Measurements from ENCODE around the gene EFTUD2.
A peak's percentile ranks its signal among the peaks of the same experiment; 100 is the strongest.

Gene EFTUD2

GRCh38 chr17:44918006-44918405, 18.8 kb upstream of the EFTUD2 start:
- no peaks in the 10 kb centered on the region for H3K36me3 ChIP-seq (ENCODE audit: control insufficient read depth in 5 of 5, insufficient read depth in 5 of 5, low read length in 5 of 5)
- H3K4me3 ChIP-seq (ENCODE audit: low read depth in 1 of 5, low read length in 5 of 5), result no peak overlapping the region
- H3K27ac ChIP-seq (ENCODE audit: low read depth, low read length), result no peak overlapping the region
- H3K4me1 ChIP-seq (ENCODE audit: control insufficient read depth in 5 of 5, insufficient read depth in 5 of 5, low read length in 5 of 5), result peaks cover 0 to 40% (median 24%) of the 10 kb centered on the region in 5 donors
- H3K9me3 ChIP-seq (ENCODE audit: control insufficient read depth in 5 of 5, low read length in 5 of 5), result no peaks in the 10 kb centered on the region
- H3K9ac ChIP-seq (ENCODE audit: low read length in 5 of 5), result no peak overlapping the region
- H3K27me3 ChIP-seq (ENCODE audit: control insufficient read depth in 5 of 5, insufficient read depth in 4 of 5, low read length in 5 of 5), result peaks cover 0 to 6% (median 0%) of the 10 kb centered on the region in 5 donors

DNA sequence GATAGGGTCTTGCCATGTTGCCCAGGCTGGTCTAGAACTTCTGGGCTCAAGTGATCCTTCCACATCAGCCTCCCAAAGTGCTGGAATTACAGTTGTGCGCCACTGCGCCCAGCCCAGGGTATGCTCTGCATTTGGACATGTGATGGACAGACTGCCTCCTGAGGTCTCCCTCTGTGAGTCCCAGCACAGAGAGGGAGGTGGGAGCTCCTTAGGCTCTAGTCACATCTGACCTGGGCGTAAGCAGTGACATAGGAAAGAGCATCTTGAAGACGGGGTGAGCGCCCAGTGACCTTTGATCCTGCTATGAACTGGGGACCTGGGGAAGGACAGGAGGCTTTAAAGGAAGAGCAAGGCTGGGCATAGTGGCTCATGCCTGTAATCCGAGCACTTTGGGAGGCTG, 18.2 kb upstream of the EFTUD2 start:
- no peaks in the 10 kb centered on the region for H3K9me3 ChIP-seq (ENCODE audit: control insufficient read depth in 5 of 5, low read length in 5 of 5)
- no peak overlapping the region for H3K4me3 ChIP-seq (ENCODE audit: low read depth in 1 of 5, low read length in 5 of 5)
- peaks cover 0 to 7% (median 4%) of the 10 kb centered on the region in 5 donors for H3K27me3 ChIP-seq (ENCODE audit: control insufficient read depth in 5 of 5, insufficient read depth in 4 of 5, low read length in 5 of 5)
- no peak overlapping the region for H3K27ac ChIP-seq (ENCODE audit: low read depth, low read length)
- H3K9ac ChIP-seq (ENCODE audit: low read length in 5 of 5), result no peak overlapping the region
- H3K36me3 ChIP-seq (ENCODE audit: control insufficient read depth in 5 of 5, insufficient read depth in 5 of 5, low read length in 5 of 5), result no peaks in the 10 kb centered on the region
- H3K4me1 ChIP-seq (ENCODE audit: control insufficient read depth in 5 of 5, insufficient read depth in 5 of 5, low read length in 5 of 5), result peaks cover 0 to 40% (median 24%) of the 10 kb centered on the region in 5 donors

GRCh38 chr17:44916781-44917241, 17.6 kb upstream of the EFTUD2 start:
- Histone ChIP-seq H3K27ac (ENCODE audit: low read depth, low read length) (peak overlapping the region; percentile 44), H3K4me1 (ENCODE audit: control insufficient read depth in 5 of 5, insufficient read depth in 5 of 5, low read length in 5 of 5) (peaks cover 0 to 40% (median 25%) of the 10 kb centered on the region in 5 donors), H3K9ac (ENCODE audit: low read length in 5 of 5) (peak overlapping the region in 1 of 5 donors; percentile 65), H3K27me3 (ENCODE audit: control insufficient read depth in 5 of 5, insufficient read depth in 4 of 5, low read length in 5 of 5) (peaks cover 0 to 9% (median 4%) of the 10 kb centered on the region in 5 donors), H3K9me3 (ENCODE audit: control insufficient read depth in 5 of 5, low read length in 5 of 5) (no peaks in the 10 kb centered on the region), H3K4me3 (ENCODE audit: low read depth in 1 of 5, low read length in 5 of 5) (no peak overlapping the region), H3K36me3 (ENCODE audit: control insufficient read depth in 5 of 5, insufficient read depth in 5 of 5, low read length in 5 of 5) (no peaks in the 10 kb centered on the region)

DNA sequence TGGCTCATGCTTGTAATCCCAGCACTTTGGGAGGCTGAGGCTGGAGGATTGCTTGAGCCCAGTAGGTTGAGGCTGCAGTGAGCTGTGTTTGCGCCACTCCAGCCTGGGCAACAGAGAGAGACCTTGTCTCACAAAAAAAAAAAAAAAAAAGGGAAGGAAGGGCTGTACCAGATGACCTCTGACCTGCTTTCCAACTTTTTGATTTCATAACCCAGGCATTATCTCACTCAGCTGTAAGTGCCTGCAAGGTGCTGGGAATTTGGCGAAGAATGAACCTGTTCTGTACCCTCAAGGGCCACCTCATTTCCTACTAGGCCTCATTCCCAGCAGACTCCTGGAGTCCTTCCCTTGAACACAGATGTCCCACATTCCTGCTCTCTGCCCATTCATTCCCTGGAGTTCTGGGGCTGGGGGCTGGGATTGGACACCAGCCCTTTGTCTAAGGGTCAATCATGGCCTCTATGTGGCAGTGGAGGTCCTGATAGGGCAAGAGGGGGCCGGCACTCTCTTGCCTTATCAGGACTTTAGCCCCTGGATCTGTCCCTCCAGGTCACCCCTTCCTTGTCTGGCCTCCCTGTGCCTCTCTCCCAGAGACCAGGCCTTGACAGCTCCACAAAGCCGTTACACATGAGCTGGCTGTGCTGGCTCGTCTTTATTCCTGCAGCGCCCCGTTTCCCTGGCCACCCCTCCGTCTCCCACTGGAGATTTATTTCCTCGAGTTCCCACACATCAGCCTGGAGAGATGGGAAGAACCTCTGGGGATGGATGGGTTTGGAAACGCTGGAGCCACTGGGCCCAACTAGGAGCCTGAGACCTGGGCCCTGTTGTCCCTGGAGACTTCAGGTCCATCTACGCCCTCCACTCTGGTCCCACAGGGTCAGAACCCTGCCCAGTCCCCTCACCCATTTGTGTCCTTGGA, 16.9 kb upstream of the EFTUD2 start:
- Histone ChIP-seq H3K4me1 (ENCODE audit: control insufficient read depth in 5 of 5, insufficient read depth in 5 of 5, low read length in 5 of 5) (peaks cover 0 to 42% (median 32%) of the 10 kb centered on the region in 5 donors), H3K36me3 (ENCODE audit: control insufficient read depth in 5 of 5, insufficient read depth in 5 of 5, low read length in 5 of 5) (no peaks in the 10 kb centered on the region), H3K27me3 (ENCODE audit: control insufficient read depth in 5 of 5, insufficient read depth in 4 of 5, low read length in 5 of 5) (peaks cover 0 to 16% (median 7%) of the 10 kb centered on the region in 5 donors), H3K27ac (ENCODE audit: low read depth, low read length) (peak overlapping the region; percentile 44), H3K9me3 (ENCODE audit: control insufficient read depth in 5 of 5, low read length in 5 of 5) (no peaks in the 10 kb centered on the region), H3K4me3 (ENCODE audit: low read depth in 1 of 5, low read length in 5 of 5) (no peak overlapping the region), H3K9ac (ENCODE audit: low read length in 5 of 5) (peak overlapping the region in 3 of 5 donors; percentile 15 to 65 (median 34))

DNA sequence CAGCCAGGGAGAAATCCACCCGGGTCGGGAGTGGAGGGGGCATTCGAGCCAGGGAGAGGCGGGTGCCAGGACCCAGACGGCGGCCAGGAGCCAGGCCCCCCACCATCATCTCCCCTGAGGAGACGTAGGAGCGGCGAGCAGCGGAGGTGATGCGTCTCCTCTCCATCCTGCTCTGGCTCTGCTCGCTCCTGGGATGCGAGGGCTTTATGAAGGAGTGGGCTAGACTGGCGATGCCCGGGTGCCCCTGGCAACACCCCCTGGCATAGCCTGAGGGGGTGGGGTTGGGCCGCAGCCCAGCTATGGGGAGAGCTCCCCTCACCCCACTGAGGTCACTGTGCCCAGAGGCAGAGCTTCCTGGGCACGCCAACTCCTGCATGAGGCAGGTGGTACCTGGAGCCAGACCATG, 16.1 kb upstream of the EFTUD2 start, which contains the start of gene GFAP:
Gene GFAP, minus strand, starts transcription at position 180 of the 406 bp plus-strand sequence. Its CDS starts 14 bp downstream, at position 166.
- Histone ChIP-seq H3K27ac (ENCODE audit: low read depth, low read length) (peak within 1 kb of the TSS; percentile 44), H3K4me1 (ENCODE audit: control insufficient read depth in 5 of 5, insufficient read depth in 5 of 5, low read length in 5 of 5) (peaks cover 2 to 49% (median 38%) of the 10 kb centered on the region in 5 donors), H3K9ac (ENCODE audit: low read length in 5 of 5) (peak within 1 kb of the TSS in 3 of 5 donors; percentile 15 to 65 (median 34)), H3K9me3 (ENCODE audit: control insufficient read depth in 5 of 5, low read length in 5 of 5) (no peaks in the 10 kb centered on the region), H3K27me3 (ENCODE audit: control insufficient read depth in 5 of 5, insufficient read depth in 4 of 5, low read length in 5 of 5) (peaks cover 0 to 17% (median 7%) of the 10 kb centered on the region in 5 donors), H3K4me3 (ENCODE audit: low read depth in 1 of 5, low read length in 5 of 5) (no peak within 1 kb of the TSS), H3K36me3 (ENCODE audit: control insufficient read depth in 5 of 5, insufficient read depth in 5 of 5, low read length in 5 of 5) (no peaks in the 10 kb centered on the region)

- no peak overlapping the region for H3K27ac ChIP-seq (ENCODE audit: low read depth, low read length)
- H3K36me3 ChIP-seq (ENCODE audit: control insufficient read depth in 5 of 5, insufficient read depth in 5 of 5, low read length in 5 of 5), result no peaks in the 10 kb centered on the region
- no peaks in the 10 kb centered on the region for H3K9me3 ChIP-seq (ENCODE audit: control insufficient read depth in 5 of 5, low read length in 5 of 5)
- H3K9ac ChIP-seq (ENCODE audit: low read length in 5 of 5), result no peak overlapping the region
- H3K4me1 ChIP-seq (ENCODE audit: control insufficient read depth in 5 of 5, insufficient read depth in 5 of 5, low read length in 5 of 5), result peaks cover 2 to 53% (median 38%) of the 10 kb centered on the region in 5 donors
- no peak overlapping the region for H3K4me3 ChIP-seq (ENCODE audit: low read depth in 1 of 5, low read length in 5 of 5)
- peaks cover 0 to 17% (median 7%) of the 10 kb centered on the region in 5 donors for H3K27me3 ChIP-seq (ENCODE audit: control insufficient read depth in 5 of 5, insufficient read depth in 4 of 5, low read length in 5 of 5)
Observed at GRCh38 chr17:44914698-44915271, 15.5 kb upstream of the EFTUD2 start.

DNA sequence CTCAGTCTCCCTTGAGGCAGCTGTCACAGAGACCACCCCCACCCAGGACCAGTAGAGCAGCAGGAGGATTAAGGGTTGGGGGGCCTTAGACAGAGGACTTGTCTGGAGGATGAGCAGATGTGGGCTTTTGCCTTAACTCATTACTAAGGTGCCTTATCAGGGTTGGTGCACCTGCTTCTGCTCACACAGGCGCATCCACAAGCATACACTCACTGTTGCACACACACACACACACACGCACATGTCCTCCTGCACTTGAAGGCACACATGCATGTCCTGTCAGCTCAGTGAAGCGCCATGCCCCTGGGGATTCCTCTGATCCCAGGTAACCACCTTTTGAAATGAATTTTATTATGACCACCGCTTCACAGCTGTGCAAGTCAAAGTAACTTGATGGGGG, 14.9 kb upstream of the EFTUD2 start:
- H3K9me3 ChIP-seq (ENCODE audit: control insufficient read depth in 5 of 5, low read length in 5 of 5), result no peaks in the 10 kb centered on the region
- no peak overlapping the region for H3K4me3 ChIP-seq (ENCODE audit: low read depth in 1 of 5, low read length in 5 of 5)
- H3K9ac ChIP-seq (ENCODE audit: low read length in 5 of 5), result no peak overlapping the region

DNA sequence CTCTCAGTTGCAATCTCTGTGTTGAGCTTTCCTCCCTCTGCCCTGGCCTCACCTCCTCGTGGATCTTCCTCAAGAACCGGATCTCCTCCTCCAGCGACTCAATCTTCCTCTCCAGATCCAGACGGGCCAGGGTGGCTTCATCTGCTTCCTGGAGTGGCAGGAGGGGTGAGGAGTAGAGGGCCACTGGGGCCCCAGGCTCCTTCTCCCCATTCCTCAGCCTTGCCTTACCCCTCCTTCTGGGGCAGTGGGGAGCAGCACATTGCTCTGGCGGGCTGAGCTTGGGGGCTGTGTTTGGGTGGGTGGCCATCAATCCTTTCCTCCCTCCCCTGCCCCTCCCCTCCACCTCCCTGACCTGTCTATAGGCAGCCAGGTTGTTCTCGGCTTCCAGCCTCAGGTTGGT, 14.4 kb upstream of the EFTUD2 start:
- Histone ChIP-seq H3K27ac (ENCODE audit: low read depth, low read length) (no peak overlapping the region), H3K4me1 (ENCODE audit: control insufficient read depth in 5 of 5, insufficient read depth in 5 of 5, low read length in 5 of 5) (peaks cover 2 to 51% (median 37%) of the 10 kb centered on the region in 5 donors), H3K9me3 (ENCODE audit: control insufficient read depth in 5 of 5, low read length in 5 of 5) (no peaks in the 10 kb centered on the region), H3K4me3 (ENCODE audit: low read depth in 1 of 5, low read length in 5 of 5) (no peak overlapping the region), H3K36me3 (ENCODE audit: control insufficient read depth in 5 of 5, insufficient read depth in 5 of 5, low read length in 5 of 5) (no peaks in the 10 kb centered on the region), H3K27me3 (ENCODE audit: control insufficient read depth in 5 of 5, insufficient read depth in 4 of 5, low read length in 5 of 5) (peaks cover 0 to 17% (median 7%) of the 10 kb centered on the region in 5 donors), H3K9ac (ENCODE audit: low read length in 5 of 5) (no peak overlapping the region)

More for the DNA sequence above, 14.9 kb upstream of the EFTUD2 start:
- Histone ChIP-seq H3K27me3 (ENCODE audit: control insufficient read depth in 5 of 5, insufficient read depth in 4 of 5, low read length in 5 of 5) (peaks cover 0 to 17% (median 7%) of the 10 kb centered on the region in 5 donors), H3K27ac (ENCODE audit: low read depth, low read length) (no peak overlapping the region), H3K36me3 (ENCODE audit: control insufficient read depth in 5 of 5, insufficient read depth in 5 of 5, low read length in 5 of 5) (no peaks in the 10 kb centered on the region), H3K4me1 (ENCODE audit: control insufficient read depth in 5 of 5, insufficient read depth in 5 of 5, low read length in 5 of 5) (peaks cover 2 to 51% (median 37%) of the 10 kb centered on the region in 5 donors)

GRCh38 chr17:44912763-44913544, 13.7 kb upstream of the EFTUD2 start:
- Histone ChIP-seq H3K27ac (ENCODE audit: low read depth, low read length) (no peak overlapping the region), H3K4me3 (ENCODE audit: low read depth in 1 of 5, low read length in 5 of 5) (no peak overlapping the region), H3K9me3 (ENCODE audit: control insufficient read depth in 5 of 5, low read length in 5 of 5) (no peaks in the 10 kb centered on the region), H3K36me3 (ENCODE audit: control insufficient read depth in 5 of 5, insufficient read depth in 5 of 5, low read length in 5 of 5) (no peaks in the 10 kb centered on the region), H3K4me1 (ENCODE audit: control insufficient read depth in 5 of 5, insufficient read depth in 5 of 5, low read length in 5 of 5) (peaks cover 2 to 51% (median 37%) of the 10 kb centered on the region in 5 donors), H3K9ac (ENCODE audit: low read length in 5 of 5) (no peak overlapping the region), H3K27me3 (ENCODE audit: control insufficient read depth in 5 of 5, insufficient read depth in 4 of 5, low read length in 5 of 5) (peaks cover 0 to 17% (median 7%) of the 10 kb centered on the region in 5 donors)

Measured in subcutaneous abdominal adipose tissue (tissue), 5 donors.